GM13977 (cell line): ENCODE data around the gene CRYGC.

Experiments used
- DNase-seq: peaks from one replicate; pipeline ENCODE4 v3.0.0; 2012; ENCODE audit warnings: low spot score
- in situ Hi-C: fragments of 300-500 bp; cut with MboI; formaldehyde crosslinking; loops from one replicate; pipeline ENCODE4 v1.12.0; 2022; ENCODE audit warnings: low sequenced_read_pairs, low pct_unique_long_range_greater_than_20kb, mixed read lengths, inconsistent platforms; ENCODE audit not compliant: unreplicated experiment
- TF ChIP-seq, protein P1 (sequence below): IDR thresholded peaks from 2 replicates; pipeline ENCODE4 v1.5.1; 2012; ENCODE audit warnings: mild to moderate bottlenecking, control low read depth; ENCODE audit not compliant: insufficient read depth; ENCODE audit errors: extremely low read depth, missing control alignments

CRYGC gene

DNA sequence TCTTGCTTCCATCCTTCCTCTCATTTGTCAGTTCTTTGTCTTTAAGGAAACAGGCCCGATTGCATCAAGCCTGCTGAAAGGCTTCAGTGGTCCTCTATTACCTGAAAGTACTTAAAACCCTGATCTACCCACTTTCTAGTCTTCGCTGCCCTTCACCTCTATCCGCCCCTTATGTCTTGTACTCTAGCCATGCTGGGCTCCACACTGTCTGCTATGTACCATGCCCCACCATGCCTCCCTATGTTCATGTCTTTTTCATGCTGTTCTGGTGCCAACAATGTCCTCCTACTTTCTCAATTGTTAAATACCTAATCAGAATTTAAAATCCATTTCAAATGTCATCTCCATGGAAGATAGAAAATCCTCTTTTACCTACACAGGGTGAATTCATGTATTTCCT lies 33.5 kb downstream of the CRYGC start:
- DNase-seq: no peak
- in situ Hi-C loops: no loop called here
- TF ChIP-seq, protein P1, sequence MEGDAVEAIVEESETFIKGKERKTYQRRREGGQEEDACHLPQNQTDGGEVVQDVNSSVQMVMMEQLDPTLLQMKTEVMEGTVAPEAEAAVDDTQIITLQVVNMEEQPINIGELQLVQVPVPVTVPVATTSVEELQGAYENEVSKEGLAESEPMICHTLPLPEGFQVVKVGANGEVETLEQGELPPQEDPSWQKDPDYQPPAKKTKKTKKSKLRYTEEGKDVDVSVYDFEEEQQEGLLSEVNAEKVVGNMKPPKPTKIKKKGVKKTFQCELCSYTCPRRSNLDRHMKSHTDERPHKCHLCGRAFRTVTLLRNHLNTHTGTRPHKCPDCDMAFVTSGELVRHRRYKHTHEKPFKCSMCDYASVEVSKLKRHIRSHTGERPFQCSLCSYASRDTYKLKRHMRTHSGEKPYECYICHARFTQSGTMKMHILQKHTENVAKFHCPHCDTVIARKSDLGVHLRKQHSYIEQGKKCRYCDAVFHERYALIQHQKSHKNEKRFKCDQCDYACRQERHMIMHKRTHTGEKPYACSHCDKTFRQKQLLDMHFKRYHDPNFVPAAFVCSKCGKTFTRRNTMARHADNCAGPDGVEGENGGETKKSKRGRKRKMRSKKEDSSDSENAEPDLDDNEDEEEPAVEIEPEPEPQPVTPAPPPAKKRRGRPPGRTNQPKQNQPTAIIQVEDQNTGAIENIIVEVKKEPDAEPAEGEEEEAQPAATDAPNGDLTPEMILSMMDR: no peak

GRCh38 chr2:208093128-208093527 lies 36.5 kb downstream of the CRYGC start:
- no peak for DNase-seq
- in situ Hi-C loops: no loop called here
- TF ChIP-seq, protein P1: no peak

- TF ChIP-seq, protein P1: no peak
- in situ Hi-C loops: no loop called here
- no peak for DNase-seq
Observed at GRCh38 chr2:208092093-208092832, 37.4 kb downstream of the CRYGC start.

- TF ChIP-seq, protein P1: no peak
- no peak for DNase-seq
- in situ Hi-C loops: no loop called here
Observed at GRCh38 chr2:208090420-208090819, 39.2 kb downstream of the CRYGC start.

DNA sequence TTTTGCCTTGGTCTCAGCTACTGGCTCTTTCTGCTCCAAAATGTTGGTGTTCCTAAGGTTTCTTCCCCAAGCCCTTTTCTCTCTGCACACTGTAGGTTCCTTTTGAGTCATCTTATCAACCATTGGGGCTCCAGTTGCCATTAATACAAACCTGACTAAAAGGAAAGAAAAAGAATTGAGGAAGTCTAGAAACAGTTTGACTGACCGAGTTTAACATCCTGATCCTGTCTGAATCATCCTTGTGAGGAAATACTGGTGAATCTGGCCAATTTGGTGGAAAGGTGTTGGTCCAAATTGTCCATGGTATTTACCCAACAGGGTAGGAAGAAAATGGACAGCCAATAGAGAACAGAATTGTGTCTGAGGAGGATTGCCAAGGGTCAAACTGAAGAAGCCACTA lies 43.6 kb downstream of the CRYGC start:
- no peak for DNase-seq
- TF ChIP-seq, protein P1: no peak
- in situ Hi-C loops: no loop called here

GRCh38 chr2:208083807-208084206 lies 45.8 kb downstream of the CRYGC start:
- DNase-seq: no peak
- in situ Hi-C loops: no loop called here
- TF ChIP-seq, protein P1: no peak
